Thyroid gland (tissue), 4 donors: ENCODE measurements around the gene ITGA11. TPM values are rescaled to one million over a fixed set of nuclear protein-coding genes. Genes with fewer than 3 reads are reported as not detected.

Source experiments
- DNase-seq, 2 donors: peaks; one replicate each; pipeline ENCODE4 v3.0.0-alpha.2; 2019
- H3K27ac ChIP-seq, 3 donors: fragments of 200-600 bp; sonication (generic); 1 replicate in 2 of 3; 2 replicates in 1 of 3; pipeline ENCODE4 v1.5.1; 2016 to 2019; ENCODE audit warnings: mild to moderate bottlenecking in 1 of 3, moderate library complexity in 1 of 3
- H3K27me3 ChIP-seq: fragments of 200-600 bp; sonication (generic); one replicate; pipeline ENCODE4 v1.5.1; 2019
- H3K36me3 ChIP-seq, 2 donors: fragments of 200-600 bp; sonication (generic); one replicate each; pipeline ENCODE4 v1.5.1; 2016 to 2019
- H3K4me1 ChIP-seq, 2 donors: fragments of 200-600 bp; sonication (generic); one replicate each; pipeline ENCODE4 v1.5.1; 2017 to 2019
- H3K4me3 ChIP-seq, 3 donors: fragments of 200-600 bp; sonication (generic); replicated peaks in 1 of 3; 1 replicate in 2 of 3; 2 replicates in 1 of 3; pipeline ENCODE4 v1.5.1; 2016; ENCODE audit warnings: mild to moderate bottlenecking in 1 of 3
- H3K9me3 ChIP-seq: fragments of 200-600 bp; sonication (generic); one replicate; pipeline ENCODE4 v1.5.1; 2017
- POLR2A ChIP-seq, 2 donors: fragments of 450-650 bp; IDR thresholded peaks; one replicate each; pipeline ENCODE4 v1.6.1; 2017; ENCODE audit warnings: antibody characterized with exemption in 2 of 2, mild to moderate bottlenecking in 2 of 2, moderate library complexity in 1 of 2
- WGBS, 2 donors: methylation state at CpG; one replicate each; pipeline ENCODE4 v1.1.5; 2017; 5-methylcytosine and 5-hydroxymethylcytosine counted together
- intact Hi-C: fragments of 100-400 bp; cut with DNase I; formaldehyde crosslinking; loops from one replicate; pipeline ENCODE4 v1.15.1; 2023
- total RNA-seq, 4 donors: library from RNA; depleted of rRNA; stranded (reverse); fragments of >200 nt; gene quantifications; one replicate each; pipeline ENCODE4 v1.2.3, GENCODE V29; 2016
- TF ChIP-seq, protein P1 (sequence below), 6 experiments: fragments of 200-600 bp in 3 of 6; fragments of 450-650 bp in 3 of 6; sonication (generic) in 3 of 6; IDR thresholded peaks; one replicate each; pipeline ENCODE4 v1.5.1; 2016 to 2019; ENCODE audit warnings: antibody characterized with exemption in 6 of 6, mild to moderate bottlenecking in 2 of 6, inconsistent platforms in 1 of 6, moderate library complexity in 1 of 6

ITGA11 gene
- total RNA-seq, 4 donors from 2014 or later, result 3.0 to 6.1 (median 4.3) TPM

DNA sequence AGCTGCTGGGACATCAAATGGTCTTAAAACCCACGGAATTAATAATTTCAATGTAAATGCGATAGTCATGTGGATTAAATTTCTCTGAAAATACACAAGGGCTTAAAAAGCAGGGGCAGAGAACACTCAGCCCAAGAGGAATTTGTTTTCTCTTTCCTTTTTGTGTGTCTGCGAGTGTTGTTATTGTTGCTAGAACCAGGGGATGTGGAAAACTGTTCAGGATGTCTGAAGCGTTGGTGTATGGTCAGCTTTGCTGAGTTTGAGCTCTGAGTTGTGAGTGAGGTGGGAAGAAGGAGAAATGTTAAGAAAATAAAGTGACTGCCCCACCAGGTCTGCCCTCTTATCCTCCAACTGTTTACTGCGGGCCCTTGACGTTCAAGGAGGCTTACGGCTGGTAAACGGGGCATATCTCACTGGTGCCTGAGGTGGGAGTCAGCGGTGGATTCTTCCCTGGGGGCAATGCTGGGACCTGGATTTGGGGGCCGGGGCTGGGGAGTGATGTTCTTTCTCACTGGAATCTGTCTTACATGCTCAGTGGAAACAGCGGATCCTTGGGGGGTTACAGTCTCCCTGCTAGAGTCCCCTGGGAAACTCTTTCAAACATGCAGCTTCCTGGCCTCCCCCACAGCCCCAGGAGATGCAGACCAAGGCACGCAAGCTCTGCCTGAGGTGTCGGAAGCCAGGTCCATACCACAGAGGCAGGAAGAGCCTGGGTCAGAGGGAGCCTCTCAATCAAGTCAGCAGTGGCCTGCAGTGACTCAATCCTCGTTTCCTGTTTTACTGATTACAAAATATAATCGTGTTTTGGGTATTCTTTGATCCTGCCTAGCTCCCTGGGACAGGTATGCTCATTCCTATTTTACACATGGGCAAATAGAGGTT lies 41.8 kb downstream of the ITGA11 start:
- Histone ChIP-seq H3K4me3 (no peak overlapping the region), H3K9me3 (no peaks in the 10 kb centered on the region), H3K27ac (no peak overlapping the region), H3K4me1 (no peaks in the 10 kb centered on the region), H3K27me3 (no peaks in the 10 kb centered on the region), H3K36me3 (no peaks in the 10 kb centered on the region)
- intact Hi-C loops, result no loop called here
- WGBS, 2 donors, result 43 to 53% methylated on average over 15 of the region's 15 CpGs
- no peak for TF ChIP-seq POLR2A (IDR thresholded peaks at IDR 0.05)
- TF ChIP-seq, protein P1, sequence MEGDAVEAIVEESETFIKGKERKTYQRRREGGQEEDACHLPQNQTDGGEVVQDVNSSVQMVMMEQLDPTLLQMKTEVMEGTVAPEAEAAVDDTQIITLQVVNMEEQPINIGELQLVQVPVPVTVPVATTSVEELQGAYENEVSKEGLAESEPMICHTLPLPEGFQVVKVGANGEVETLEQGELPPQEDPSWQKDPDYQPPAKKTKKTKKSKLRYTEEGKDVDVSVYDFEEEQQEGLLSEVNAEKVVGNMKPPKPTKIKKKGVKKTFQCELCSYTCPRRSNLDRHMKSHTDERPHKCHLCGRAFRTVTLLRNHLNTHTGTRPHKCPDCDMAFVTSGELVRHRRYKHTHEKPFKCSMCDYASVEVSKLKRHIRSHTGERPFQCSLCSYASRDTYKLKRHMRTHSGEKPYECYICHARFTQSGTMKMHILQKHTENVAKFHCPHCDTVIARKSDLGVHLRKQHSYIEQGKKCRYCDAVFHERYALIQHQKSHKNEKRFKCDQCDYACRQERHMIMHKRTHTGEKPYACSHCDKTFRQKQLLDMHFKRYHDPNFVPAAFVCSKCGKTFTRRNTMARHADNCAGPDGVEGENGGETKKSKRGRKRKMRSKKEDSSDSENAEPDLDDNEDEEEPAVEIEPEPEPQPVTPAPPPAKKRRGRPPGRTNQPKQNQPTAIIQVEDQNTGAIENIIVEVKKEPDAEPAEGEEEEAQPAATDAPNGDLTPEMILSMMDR (IDR thresholded peaks at IDR 0.05), result no peak
- no peak for DNase-seq

DNA sequence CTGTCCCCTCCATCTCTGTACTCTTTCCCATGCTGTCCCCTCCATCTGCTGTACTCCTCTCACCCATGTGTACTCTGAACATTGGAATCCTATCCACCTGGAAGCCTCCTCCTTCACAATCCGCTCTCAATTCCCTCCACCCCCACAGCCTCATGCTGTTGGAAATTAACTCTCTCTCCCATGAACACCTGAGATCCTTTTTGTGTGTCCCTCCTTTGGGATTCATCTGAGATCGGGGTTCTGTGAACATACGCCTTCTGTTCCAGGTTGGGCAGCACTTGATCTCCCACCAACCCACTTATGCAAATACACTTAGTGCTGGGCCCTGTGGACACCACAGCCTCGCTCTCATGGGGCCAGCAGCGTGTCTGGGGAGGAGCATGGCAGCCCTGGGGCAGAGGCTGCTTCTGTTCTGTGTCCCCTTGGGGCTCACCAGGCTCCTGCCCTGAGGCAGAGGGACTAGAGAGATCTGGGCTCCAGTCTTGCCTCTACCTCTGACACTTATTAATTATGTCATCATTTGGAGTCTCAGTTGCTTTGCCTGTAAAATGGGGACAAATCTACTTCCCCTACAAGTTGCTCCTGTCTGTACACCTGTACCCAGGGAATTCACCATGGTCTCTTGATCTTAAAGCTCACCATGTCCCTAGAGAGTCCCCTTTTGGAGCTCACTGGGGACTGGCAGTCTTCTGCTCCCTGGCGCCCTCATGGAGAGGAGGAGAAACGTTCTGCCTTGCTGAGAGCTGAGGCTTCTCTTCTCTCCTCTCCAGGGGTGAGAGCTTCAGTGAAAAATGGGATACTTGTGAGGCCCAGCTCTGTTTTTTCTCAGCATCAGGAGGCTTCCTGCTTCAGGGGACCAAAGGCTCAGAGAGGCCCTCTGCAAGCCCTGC lies 42.7 kb downstream of the ITGA11 start:
- no peaks in the 10 kb centered on the region for H3K4me1 ChIP-seq
- WGBS, 2 donors, result 75 to 79% methylated on average over 7 of the region's 7 CpGs
- intact Hi-C loops, result no loop called here

DNA sequence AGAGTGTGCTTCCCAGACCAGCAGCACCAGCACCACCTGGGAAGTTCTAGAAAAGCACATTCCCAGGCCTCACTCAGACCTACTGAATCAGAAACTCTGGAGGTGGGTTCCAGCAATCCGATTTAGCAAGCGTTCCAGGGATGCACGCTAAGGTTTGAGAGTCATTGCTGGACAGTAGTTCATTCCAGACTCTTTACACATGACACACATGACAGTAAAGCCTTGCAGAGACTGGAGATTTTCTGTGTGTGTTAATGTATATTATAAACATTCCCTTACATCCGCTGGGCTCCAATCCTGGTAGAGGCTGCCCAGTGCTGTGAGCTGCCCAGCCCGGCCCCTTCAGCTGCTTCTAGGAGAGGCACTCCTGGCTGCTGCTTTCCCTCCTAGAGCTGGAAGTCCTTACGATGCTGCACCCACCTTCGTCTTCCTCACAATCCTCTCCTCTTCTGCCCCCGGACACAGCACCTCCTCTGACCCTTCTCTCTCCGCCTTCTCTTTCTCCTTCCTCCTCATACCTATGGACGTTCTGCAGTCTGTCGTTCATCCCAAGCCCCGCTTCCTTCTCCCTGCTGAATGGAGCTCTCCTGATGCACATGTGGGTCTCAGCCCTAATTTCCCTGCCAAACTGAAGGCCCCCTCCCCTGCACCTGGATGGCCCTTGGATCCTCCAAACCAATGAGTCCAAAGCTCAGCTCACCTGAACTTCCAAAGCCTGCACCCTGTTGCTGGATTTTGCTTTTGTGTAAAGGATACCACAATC lies 44.4 kb downstream of the ITGA11 start:
- no peak for TF ChIP-seq POLR2A (IDR thresholded peaks at IDR 0.05)
- TF ChIP-seq, protein P1 (IDR thresholded peaks at IDR 0.05), result no peak
- intact Hi-C loops, result no loop called here
- H3K36me3 ChIP-seq, result no peaks in the 10 kb centered on the region
- no peaks in the 10 kb centered on the region for H3K4me1 ChIP-seq
- H3K27me3 ChIP-seq, result no peaks in the 10 kb centered on the region
- no peak for DNase-seq
- H3K27ac ChIP-seq, result no peak overlapping the region
- H3K9me3 ChIP-seq, result no peaks in the 10 kb centered on the region
- H3K4me3 ChIP-seq, result no peak overlapping the region
- 81% methylated on average over 11 to 12 of the region's 12 CpGs for WGBS, 2 donors

More for the DNA sequence above, 42.7 kb downstream of the ITGA11 start:
- Histone ChIP-seq H3K4me3 (no peak overlapping the region), H3K27ac (no peak overlapping the region), H3K9me3 (no peaks in the 10 kb centered on the region), H3K36me3 (no peaks in the 10 kb centered on the region), H3K27me3 (no peaks in the 10 kb centered on the region)
- TF ChIP-seq POLR2A (IDR thresholded peaks at IDR 0.05), result no peak
- TF ChIP-seq, protein P1 (IDR thresholded peaks at IDR 0.05), result no peak
- DNase-seq, result no peak

DNA sequence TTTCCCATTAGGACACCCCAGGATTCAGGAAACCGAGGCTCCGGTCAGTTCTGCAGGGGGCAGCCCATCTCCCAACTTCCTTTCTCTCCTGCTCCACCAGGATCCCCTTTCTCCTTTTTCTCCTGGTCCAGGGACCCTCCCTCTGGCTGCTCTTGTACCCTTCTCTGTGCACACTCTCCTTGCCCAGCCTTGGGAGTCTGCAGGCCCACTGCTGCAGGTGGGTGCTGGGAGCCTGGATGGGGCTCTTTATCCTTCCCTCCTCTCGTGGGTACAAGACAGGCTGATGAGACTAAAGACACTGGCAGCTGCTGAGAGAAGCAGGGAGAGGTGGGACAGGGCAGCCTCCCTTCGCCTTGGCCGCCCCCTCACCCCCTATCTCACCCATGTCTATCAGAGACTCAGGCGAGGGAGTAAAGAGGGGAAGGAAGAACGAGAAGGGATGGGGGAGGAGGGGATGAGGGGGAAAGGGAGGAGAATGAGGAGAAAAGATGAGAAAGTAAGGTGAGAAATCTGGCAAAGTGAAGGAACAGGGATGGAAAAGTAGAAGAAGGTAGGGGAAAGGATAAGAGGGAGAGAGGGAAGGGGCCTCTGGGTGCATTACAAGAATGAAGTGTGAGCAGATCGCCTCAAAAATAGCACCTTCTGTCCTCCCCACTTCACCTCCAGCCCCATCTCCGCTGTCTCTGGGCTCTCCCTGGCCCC lies 45.2 kb downstream of the ITGA11 start:
- TF ChIP-seq, protein P1 (IDR thresholded peaks at IDR 0.05), result no peak
- no peak for TF ChIP-seq POLR2A (IDR thresholded peaks at IDR 0.05)
- intact Hi-C loops, result no loop called here
- no peak for DNase-seq
- no peaks in the 10 kb centered on the region for H3K9me3 ChIP-seq
- no peaks in the 10 kb centered on the region for H3K27me3 ChIP-seq
- no peaks in the 10 kb centered on the region for H3K4me1 ChIP-seq
- 84 to 86% methylated on average over 9 of the region's 9 CpGs for whole genome bisulfite sequencing, 2 donors
- H3K27ac ChIP-seq, result no peak overlapping the region
- H3K36me3 ChIP-seq, result no peaks in the 10 kb centered on the region
- H3K4me3 ChIP-seq, result no peak overlapping the region
